Measurements from ENCODE around the gene FGF14. TPM values are rescaled to one million over a fixed set of nuclear protein-coding genes. Genes with fewer than 3 reads are reported as not detected.

FGF14 gene
- total and polyA plus RNA-seq, 2 donors (not counting 3 experiments of a cell fraction or from before 2014, with no cell fraction given) = not detected

- dilution Hi-C loops (cut with MboI; ENCODE audit: extremely low pct_ligation_motif_present, low sequenced_read_pairs) = no loop called here
- no peaks in the 10 kb centered on the region for H3K9me3 ChIP-seq (replicated peaks; ENCODE audit: control insufficient read depth, insufficient read depth, low read length)
- DNase-seq (ENCODE audit: low read depth, low spot score) = no peak
- BruUV-seq (replicated peaks) = no TSS peak
- no peaks in the 10 kb centered on the region for H4K20me1 ChIP-seq (replicated peaks; ENCODE audit: control insufficient read depth, extremely low read depth, insufficient read depth, low read length)
- no peaks in the 10 kb centered on the region for H3K79me2 ChIP-seq (ENCODE audit: control insufficient read depth, insufficient read depth, low read length)
- no peaks in the 10 kb centered on the region for H3K27me3 ChIP-seq (ENCODE audit: control insufficient read depth in 2 of 2, insufficient read depth in 2 of 2, low read length in 2 of 2)
- H3K4me3 ChIP-seq (replicated peaks in 1 of 3; ENCODE audit: insufficient read depth in 1 of 3, low read depth in 1 of 3, low read length in 3 of 3) = no peak overlapping the region
- no peaks in the 10 kb centered on the region for H3K4me1 ChIP-seq (ENCODE audit: control insufficient read depth, extremely low read depth, insufficient read depth, low read length)
- intact Hi-C loops (cut with micrococcal nuclease) = no loop called here
- no peak for FAIRE-seq
- no peak for TF ChIP-seq FOS (IDR thresholded peaks at IDR 0.05; ENCODE audit: borderline replicate concordance, insufficient read depth, low read length)
- TF ChIP-seq MAX (IDR thresholded peaks at IDR 0.05; ENCODE audit: insufficient read depth, insufficient read length) = no peak
- TF ChIP-seq POLR2AphosphoS5 (IDR thresholded peaks at IDR 0.05; ENCODE audit: insufficient read depth, low read depth, low read length) = no peak
- no peak for TF ChIP-seq CTCF (IDR thresholded peaks at IDR 0.05; ENCODE audit: extremely low read depth in 1 of 2, insufficient read depth in 1 of 2, low read depth in 1 of 2, low read length in 2 of 2)
- no peak for TF ChIP-seq MYC (IDR thresholded peaks at IDR 0.05; ENCODE audit: low read depth, low read length)
- no peak for TF ChIP-seq EZH2 (IDR thresholded peaks at IDR 0.05; ENCODE audit: borderline replicate concordance, low read depth, low read length, severe bottlenecking)
- TF ChIP-seq GATA2 (IDR thresholded peaks at IDR 0.05; ENCODE audit: insufficient read depth, insufficient read length, low read depth, low read length) = no peak
- TF ChIP-seq JUN (IDR thresholded peaks at IDR 0.05; ENCODE audit: borderline replicate concordance, insufficient read depth, insufficient read length, low read depth) = no peak
- TF ChIP-seq POLR2A (IDR thresholded peaks at IDR 0.05; ENCODE audit: low read depth, low read length) = no peak
- no peaks in the 10 kb centered on the region for H3K9me1 ChIP-seq (replicated peaks; ENCODE audit: control insufficient read depth, extremely low read depth, insufficient read depth, low read length)
- no peak overlapping the region for H3K4me2 ChIP-seq (ENCODE audit: insufficient read depth, low read length)
- H3K9ac ChIP-seq (replicated peaks; ENCODE audit: extremely low read depth, insufficient read depth, low read length) = no peak overlapping the region
- H3K36me3 ChIP-seq (ENCODE audit: control insufficient read depth in 2 of 2, extremely low read depth in 1 of 2, insufficient read depth in 2 of 2, low read length in 2 of 2) = no peaks in the 10 kb centered on the region
- ChIA-PET CTCF (no interaction called here), POLR2A (no interaction called here)
- H2AFZ ChIP-seq (ENCODE audit: low read depth, low read length) = no peak overlapping the region
- H3K27ac ChIP-seq (ENCODE audit: insufficient read depth, low read depth, low read length) = no peak overlapping the region
These were observed 403.7 kb downstream of the FGF14 start for GRCh38 chr13:101998129-101998528.
